B cell (primary cell): ENCODE measurements around the gene ALDH3B1. TPM values are rescaled to one million over a fixed set of nuclear protein-coding genes. Genes with fewer than 3 reads are reported as not detected.

Source experiments
- ATAC-seq: fragments of 200-7000 bp; cut with Tn5 transposase; one replicate; pipeline ENCODE4 v1.10.0; 2021; ENCODE audit warnings: low read depth, mild to moderate bottlenecking, moderate number of reproducible peaks, moderate library complexity
- CTCF ChIA-PET: fragments of 350-600 bp; sonication (Branson Sonifier 250); formaldehyde crosslinking; loops from one replicate; lab custom pipeline; 2021; ENCODE audit warnings: antibody characterized with exemption, inconsistent platforms; lab: Charles Lee
- POLR2A ChIA-PET: fragments of 350-600 bp; sonication (Branson Sonifier 250); formaldehyde crosslinking; loops from one replicate; lab custom pipeline; 2021; ENCODE audit warnings: antibody characterized with exemption; lab: Charles Lee
- DNase-seq: peaks from one replicate; pipeline ENCODE4 v3.0.0; 2013
- H2AFZ ChIP-seq: 2 replicates; pipeline ENCODE4 v1.6.1; 2012; ENCODE audit warnings: mild to moderate bottlenecking, low read depth, low read length; ENCODE audit not compliant: insufficient read depth, poor library complexity, severe bottlenecking
- H3K27ac ChIP-seq, 2 donors: 1 replicate in 1 of 2; 2 replicates in 1 of 2; pipeline ENCODE4 v1.5.1; 2012 to 2013; ENCODE audit warnings: low read length in 2 of 2, mild to moderate bottlenecking in 2 of 2, moderate library complexity in 1 of 2
- H3K27me3 ChIP-seq, 4 experiments: fragments of 200-600 bp in 1 of 4; sonication (generic) in 1 of 4; replicated peaks in 1 of 4; 1 replicate in 2 of 4; 2 replicates in 2 of 4; pipeline versions ENCODE4 v1.6.1 to v1.7.0; 2013 to 2016; ENCODE audit warnings: low read length in 3 of 4, mild to moderate bottlenecking in 2 of 4, mixed read lengths in 1 of 4, moderate library complexity in 1 of 4; ENCODE audit not compliant: insufficient read depth in 4 of 4, control insufficient read depth in 3 of 4; ENCODE audit errors: control extremely low read depth in 1 of 4
- H3K36me3 ChIP-seq, 2 experiments: replicated peaks in 1 of 2; 1 replicate in 1 of 2; 2 replicates in 1 of 2; pipeline versions ENCODE4 v1.6.1 to v1.7.1; 2013; ENCODE audit warnings: low read length in 1 of 2; ENCODE audit not compliant: insufficient read depth in 2 of 2, control insufficient read depth in 1 of 2; ENCODE audit errors: control extremely low read depth in 1 of 2, extremely low read depth in 1 of 2
- H3K4me1 ChIP-seq, 2 donors: fragments of 200-600 bp in 1 of 2; sonication (generic) in 1 of 2; 1 replicate in 1 of 2; 2 replicates in 1 of 2; pipeline versions ENCODE4 v1.5.1 to v1.6.1; 2013 to 2017; ENCODE audit warnings: low read length in 2 of 2; ENCODE audit not compliant: control insufficient read depth in 2 of 2, insufficient read depth in 2 of 2
- H3K4me2 ChIP-seq: replicated peaks from 2 replicates; pipeline ENCODE3; 2012; ENCODE audit warnings: mild to moderate bottlenecking, low read depth, low read length; ENCODE audit not compliant: poor library complexity, severe bottlenecking
- H3K4me3 ChIP-seq, 5 experiments: fragments of 200-600 bp in 1 of 5; sonication (generic) in 1 of 5; 1 replicate in 3 of 5; 2 replicates in 2 of 5; pipeline versions ENCODE4 v1.5.1 to v1.7.0; 2011 to 2016; ENCODE audit warnings: low read length in 4 of 5, mild to moderate bottlenecking in 4 of 5, low read depth in 2 of 5, control low read depth in 1 of 5, moderate library complexity in 1 of 5; ENCODE audit not compliant: insufficient read depth in 1 of 5; ENCODE audit errors: control extremely low read depth in 1 of 5, extremely low read depth in 1 of 5
- H3K79me2 ChIP-seq: fragments of 200-600 bp; sonication (generic); one replicate; pipeline ENCODE4 v1.6.0; 2016; ENCODE audit warnings: low read length; ENCODE audit not compliant: control insufficient read depth, insufficient read depth
- H3K9ac ChIP-seq: fragments of 200-600 bp; sonication (generic); 2 replicates; pipeline ENCODE4 v1.6.1; 2017; ENCODE audit warnings: mild to moderate bottlenecking, low read length, moderate library complexity
- H3K9me3 ChIP-seq, 3 donors: one replicate each; pipeline versions ENCODE4 v1.6.1 to v1.7.1; 2013; ENCODE audit warnings: low read length in 2 of 3; ENCODE audit not compliant: control insufficient read depth in 2 of 3, insufficient read depth in 1 of 3; ENCODE audit errors: control extremely low read depth in 1 of 3
- H4K20me1 ChIP-seq: 2 replicates; pipeline ENCODE4 v1.6.0; 2012; ENCODE audit warnings: mild to moderate bottlenecking, low read length; ENCODE audit not compliant: insufficient read depth, control insufficient read depth, poor library complexity, severe bottlenecking
- H3K27ac Mint-ChIP-seq: one replicate; pipeline ENCODE4 v1.8.0; 2021; ENCODE audit warnings: mixed read lengths
- H3K27me3 Mint-ChIP-seq: one replicate; pipeline ENCODE4 v1.8.0; 2021; ENCODE audit warnings: mixed read lengths
- H3K4me1 Mint-ChIP-seq: one replicate; pipeline ENCODE4 v1.8.0; 2021; ENCODE audit warnings: mixed read lengths
- H3K4me3 Mint-ChIP-seq: one replicate; pipeline ENCODE4 v1.8.0; 2021; ENCODE audit warnings: mixed read lengths
- H3K9me3 Mint-ChIP-seq: one replicate; pipeline ENCODE4 v1.8.0; 2022; ENCODE audit warnings: mixed read lengths; ENCODE audit not compliant: insufficient read depth
- EZH2 ChIP-seq: IDR thresholded peaks from 2 replicates; pipeline ENCODE4 v1.6.1; 2012; ENCODE audit warnings: borderline replicate concordance, low read depth, mild to moderate bottlenecking, moderate library complexity, low read length; ENCODE audit not compliant: insufficient read depth, poor library complexity, severe bottlenecking
- WGBS: methylation state at CpG from one replicate; pipeline ENCODE4 v1.1.5; 2013; ENCODE audit warnings: missing lambda C conversion rate; ENCODE audit not compliant: insufficient coverage; 5-methylcytosine and 5-hydroxymethylcytosine counted together
- intact Hi-C: fragments of 100-400 bp; cut with micrococcal nuclease; formaldehyde crosslinking; loops from one replicate; pipeline ENCODE4 v1.10.0; 2022
- polyA plus RNA-seq: library from polyadenylated mRNA; depleted of rRNA; stranded (reverse); fragments of >200 nt; gene quantifications from 2 replicates; pipeline ENCODE4 v1.2.3, GENCODE V29; 2012
- total RNA-seq, 2 donors: library from RNA; stranded (reverse); fragments of 120-200 nt in 1 of 2; gene quantifications; 1 replicate in 1 of 2; 2 replicates in 1 of 2; pipeline versions ENCODE4 v1.2.3 to v1.2.4, GENCODE V29; 2013 to 2022
- TF ChIP-seq, protein P1 (sequence below): fragments of 200-600 bp; IDR thresholded peaks from one replicate; pipeline ENCODE4 v1.8.0; 2022; ENCODE audit warnings: antibody characterized with exemption, mild to moderate bottlenecking

ALDH3B1 gene
- total and polyA plus RNA-seq, 2 donors (not counting 1 experiment from before 2014, with no cell fraction given), result 0.81 TPM

DNA sequence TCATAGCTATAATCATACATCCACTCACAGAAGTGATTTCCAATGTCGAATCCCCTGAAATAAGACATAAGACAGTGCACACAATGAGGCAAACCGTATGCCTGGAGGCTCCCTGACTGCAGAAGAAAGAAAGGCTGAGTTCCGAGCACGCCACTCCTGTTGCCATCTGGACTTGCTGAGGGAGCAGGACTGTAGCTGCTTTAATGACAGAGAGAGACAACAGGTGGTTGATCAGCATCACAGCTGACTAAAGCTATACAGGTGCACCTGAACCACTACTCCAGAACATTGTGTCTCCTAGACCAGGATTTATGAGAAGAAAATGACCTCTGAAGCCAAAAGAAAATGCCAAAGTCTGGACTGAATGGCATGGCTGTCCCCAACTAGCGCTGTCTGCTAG is 55.7 kb downstream of the ALDH3B1 start:
- 97% methylated on average over 5 of the region's 5 CpGs for WGBS
- no peaks in the 10 kb centered on the region for H3K27me3 Mint-ChIP-seq
- Histone ChIP-seq H4K20me1 (no peaks in the 10 kb centered on the region), H3K27ac (no peak overlapping the region), H3K27me3 (no peaks in the 10 kb centered on the region), H3K4me1 (no peaks in the 10 kb centered on the region), H3K9ac (no peak overlapping the region), H3K4me2 (no peak overlapping the region), H3K79me2 (no peaks in the 10 kb centered on the region), H3K36me3 (peaks cover 0 to 40% of the 10 kb centered on the region in 2 experiments), H3K4me3 (no peak overlapping the region), H3K9me3 (no peaks in the 10 kb centered on the region), H2AFZ (no peak overlapping the region)
- ChIA-PET POLR2A (no interaction called here), CTCF (no interaction called here)
- no peaks in the 10 kb centered on the region for H3K4me1 Mint-ChIP-seq
- intact Hi-C loops, result no loop called here
- DNase-seq (no peak), ATAC-seq (no peak)
- TF ChIP-seq, protein P1, sequence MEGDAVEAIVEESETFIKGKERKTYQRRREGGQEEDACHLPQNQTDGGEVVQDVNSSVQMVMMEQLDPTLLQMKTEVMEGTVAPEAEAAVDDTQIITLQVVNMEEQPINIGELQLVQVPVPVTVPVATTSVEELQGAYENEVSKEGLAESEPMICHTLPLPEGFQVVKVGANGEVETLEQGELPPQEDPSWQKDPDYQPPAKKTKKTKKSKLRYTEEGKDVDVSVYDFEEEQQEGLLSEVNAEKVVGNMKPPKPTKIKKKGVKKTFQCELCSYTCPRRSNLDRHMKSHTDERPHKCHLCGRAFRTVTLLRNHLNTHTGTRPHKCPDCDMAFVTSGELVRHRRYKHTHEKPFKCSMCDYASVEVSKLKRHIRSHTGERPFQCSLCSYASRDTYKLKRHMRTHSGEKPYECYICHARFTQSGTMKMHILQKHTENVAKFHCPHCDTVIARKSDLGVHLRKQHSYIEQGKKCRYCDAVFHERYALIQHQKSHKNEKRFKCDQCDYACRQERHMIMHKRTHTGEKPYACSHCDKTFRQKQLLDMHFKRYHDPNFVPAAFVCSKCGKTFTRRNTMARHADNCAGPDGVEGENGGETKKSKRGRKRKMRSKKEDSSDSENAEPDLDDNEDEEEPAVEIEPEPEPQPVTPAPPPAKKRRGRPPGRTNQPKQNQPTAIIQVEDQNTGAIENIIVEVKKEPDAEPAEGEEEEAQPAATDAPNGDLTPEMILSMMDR, result no peak
- no peak for TF ChIP-seq EZH2
- no peak overlapping the region for H3K27ac Mint-ChIP-seq
- no peak overlapping the region for H3K4me3 Mint-ChIP-seq
- H3K9me3 Mint-ChIP-seq, result no peaks in the 10 kb centered on the region

GRCh38 chr11:68066742-68067141 is 56.6 kb downstream of the ALDH3B1 start:
- TF ChIP-seq, protein P1, result no peak
- no peak for TF ChIP-seq EZH2
- peaks cover 0 to 37% of the 10 kb centered on the region in 2 experiments for H3K36me3 ChIP-seq
- H3K4me3 Mint-ChIP-seq, result no peak overlapping the region
- no peak overlapping the region for H2AFZ ChIP-seq
- no peak overlapping the region for H3K27ac Mint-ChIP-seq
- H3K4me3 ChIP-seq, result no peak overlapping the region
- ChIA-PET CTCF (no interaction called here), POLR2A (no interaction called here)
- intact Hi-C loops, result no loop called here
- H4K20me1 ChIP-seq, result no peaks in the 10 kb centered on the region
- H3K4me1 ChIP-seq, result peaks cover 0 to 9% of the 10 kb centered on the region in 2 donors
- H3K4me2 ChIP-seq, result no peak overlapping the region
- H3K9me3 Mint-ChIP-seq, result no peaks in the 10 kb centered on the region
- no peaks in the 10 kb centered on the region for H3K79me2 ChIP-seq
- H3K9me3 ChIP-seq, result no peaks in the 10 kb centered on the region
- peaks cover 9% of the 10 kb centered on the region for H3K4me1 Mint-ChIP-seq
- H3K27me3 Mint-ChIP-seq, result no peaks in the 10 kb centered on the region
- DNase-seq, result no peak
- no peak for ATAC-seq
- WGBS, result 97% methylated on average over 3 of the region's 3 CpGs
- H3K27me3 ChIP-seq, result no peaks in the 10 kb centered on the region
- no peak overlapping the region for H3K27ac ChIP-seq
- no peak overlapping the region for H3K9ac ChIP-seq
